ENCODE measurements around the gene TNFAIP8. TPM values are rescaled to one million over a fixed set of nuclear protein-coding genes. Genes with fewer than 3 reads are reported as not detected.

Gene TNFAIP8
- total and polyA plus RNA-seq, 11 donors: 3.6 to 30.8 (median 12.6) TPM

GRCh38 chr5:119331566-119332095 lies 24.2 kb upstream of the TNFAIP8 start:
- intact Hi-C loops (cut with DNase I): loop anchor here in 4 of 10 donors (5.0 to 10.0 kb wide), 4 partner anchors 64 to 347 kb away; partner anchors contain the start of gene DTWD2 (in 2 of the 4)
- no peaks in the 10 kb centered on the region for H3K9me3 ChIP-seq

DNA sequence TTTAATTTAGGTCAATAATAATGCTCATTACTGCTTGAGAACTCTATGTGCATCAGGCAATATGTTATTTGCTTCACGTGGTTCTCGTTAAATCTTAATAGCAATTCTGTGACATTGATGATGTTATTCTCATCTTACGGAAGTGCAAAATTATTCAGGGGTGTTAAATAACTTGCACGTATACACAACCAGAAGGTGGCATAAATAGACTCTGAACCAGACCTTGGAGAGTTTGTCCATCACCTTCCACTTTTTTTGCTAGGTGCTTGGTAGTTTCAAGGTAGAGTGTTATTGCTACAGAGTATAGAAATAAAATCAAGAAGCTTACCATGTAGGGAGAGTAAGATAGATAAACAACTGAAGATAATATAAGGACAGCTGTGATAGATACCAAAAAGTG lies 23.6 kb upstream of the TNFAIP8 start:
- peak overlapping the region in 1 of 12 donors; percentile 86 for H3K27ac ChIP-seq
- no peaks in the 10 kb centered on the region for H3K27me3 ChIP-seq
- no peak overlapping the region for H3K4me3 ChIP-seq
- TF ChIP-seq CTCF (IDR thresholded peaks at IDR 0.05) (no peak), POLR2A (IDR thresholded peaks at IDR 0.05) (no peak)
- DNase-seq (no peak), ATAC-seq (no peak)
- intact Hi-C loops (cut with DNase I): loop anchor here in 4 of 10 donors (5.0 to 10.0 kb wide), 4 partner anchors 65 to 347 kb away; partner anchors contain the start of gene DTWD2 (in 2 of the 4)
- H3K4me1 ChIP-seq: peaks cover 0 to 87% (median 7%) of the 10 kb centered on the region in 12 donors
- no peaks in the 10 kb centered on the region for H3K9me3 ChIP-seq
- 91 to 93% (median 92%) methylated on average over 4 of the region's 4 CpGs for WGBS, 4 donors
- H3K36me3 ChIP-seq: no peaks in the 10 kb centered on the region

More at GRCh38 chr5:119331566-119332095, 24.2 kb upstream of the TNFAIP8 start:
- no peak for DNase-seq
- Histone ChIP-seq H3K36me3 (no peaks in the 10 kb centered on the region), H3K4me1 (peaks cover 0 to 87% (median 2%) of the 10 kb centered on the region in 12 donors), H3K4me3 (no peak overlapping the region), H3K27me3 (no peaks in the 10 kb centered on the region), H3K27ac (peak overlapping the region in 1 of 12 donors; percentile 86)
- TF ChIP-seq CTCF (IDR thresholded peaks at IDR 0.05) (no peak), POLR2A (IDR thresholded peaks at IDR 0.05) (no peak)
- ATAC-seq: no peak
- WGBS, 4 donors: 93 to 96% (median 95%) methylated on average over 3 of the region's 3 CpGs

DNA sequence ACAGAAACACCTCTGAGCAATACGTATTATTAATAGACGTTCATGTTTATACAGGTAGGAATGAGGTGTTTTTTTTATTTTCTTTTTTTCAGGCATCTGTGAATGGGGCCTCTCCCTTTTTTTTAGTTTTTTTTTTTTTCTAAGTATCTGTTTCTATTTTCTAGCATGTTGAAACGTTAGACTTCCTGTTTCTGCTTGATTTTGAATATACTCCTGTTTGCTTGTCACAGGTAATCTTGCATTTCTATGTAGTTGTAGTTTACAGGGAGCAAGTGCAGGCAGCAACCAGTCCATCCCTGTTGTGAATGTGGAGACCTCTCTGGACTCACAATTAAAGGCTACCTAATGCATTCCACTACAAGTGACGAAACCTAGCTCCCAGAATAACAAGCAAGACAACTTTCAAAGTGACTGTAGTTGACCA lies 22.8 kb upstream of the TNFAIP8 start:
- Histone ChIP-seq H3K27me3 (no peaks in the 10 kb centered on the region), H3K36me3 (no peaks in the 10 kb centered on the region), H3K4me3 (peak overlapping the region in 3 of 12 donors; percentile 42 to 45 (median 43)), H3K27ac (peak overlapping the region in 1 of 12 donors; percentile 86), H3K9me3 (no peaks in the 10 kb centered on the region), H3K4me1 (peaks cover 0 to 86% (median 10%) of the 10 kb centered on the region in 12 donors)
- ATAC-seq (no peak), DNase-seq (no peak)
- TF ChIP-seq CTCF (IDR thresholded peaks at IDR 0.05) (no peak), POLR2A (IDR thresholded peaks at IDR 0.05) (no peak)
- WGBS, 4 donors: 36 to 52% (median 48%) methylated on average over 4 of the region's 4 CpGs
- intact Hi-C loops (cut with DNase I): loop anchor here in 4 of 10 donors (5.0 to 10.0 kb wide), 4 partner anchors 66 to 348 kb away; partner anchors contain the start of gene DTWD2 (in 2 of the 4)

GRCh38 chr5:119333421-119333851 lies 22.4 kb upstream of the TNFAIP8 start:
- H3K4me1 ChIP-seq: peaks cover 0 to 85% (median 10%) of the 10 kb centered on the region in 12 donors

More at GRCh38 chr5:119333421-119333851, 22.4 kb upstream of the TNFAIP8 start:
- H3K9me3 ChIP-seq: no peaks in the 10 kb centered on the region
- ATAC-seq (no peak), DNase-seq (no peak)
- 53 to 62% (median 58%) methylated on average over 5 of the region's 5 CpGs for WGBS, 4 donors
- H3K27me3 ChIP-seq: no peaks in the 10 kb centered on the region
- TF ChIP-seq CTCF (IDR thresholded peaks at IDR 0.05): no peak
- no peak for TF ChIP-seq POLR2A (IDR thresholded peaks at IDR 0.05)
- no peaks in the 10 kb centered on the region for H3K36me3 ChIP-seq
- peak overlapping the region in 5 of 12 donors; percentile 33 to 48 (median 43) for H3K4me3 ChIP-seq
- intact Hi-C loops (cut with DNase I): loop anchor here in 4 of 10 donors (5.0 to 10.0 kb wide), 4 partner anchors 66 to 349 kb away; partner anchors contain the start of gene DTWD2 (in 2 of the 4)
- H3K27ac ChIP-seq: peak overlapping the region in 5 of 12 donors; percentile 25 to 86 (median 56)

All from heart left ventricle (tissue), 16 donors.